COR-L47 (cell line): Measurements from ENCODE around the gene ARHGAP22.

Experiments used
- DNase-seq: peaks from one replicate; lab custom pipeline; 2025; lab: John Stamatoyannopoulos, UW

Gene ARHGAP22

DNA sequence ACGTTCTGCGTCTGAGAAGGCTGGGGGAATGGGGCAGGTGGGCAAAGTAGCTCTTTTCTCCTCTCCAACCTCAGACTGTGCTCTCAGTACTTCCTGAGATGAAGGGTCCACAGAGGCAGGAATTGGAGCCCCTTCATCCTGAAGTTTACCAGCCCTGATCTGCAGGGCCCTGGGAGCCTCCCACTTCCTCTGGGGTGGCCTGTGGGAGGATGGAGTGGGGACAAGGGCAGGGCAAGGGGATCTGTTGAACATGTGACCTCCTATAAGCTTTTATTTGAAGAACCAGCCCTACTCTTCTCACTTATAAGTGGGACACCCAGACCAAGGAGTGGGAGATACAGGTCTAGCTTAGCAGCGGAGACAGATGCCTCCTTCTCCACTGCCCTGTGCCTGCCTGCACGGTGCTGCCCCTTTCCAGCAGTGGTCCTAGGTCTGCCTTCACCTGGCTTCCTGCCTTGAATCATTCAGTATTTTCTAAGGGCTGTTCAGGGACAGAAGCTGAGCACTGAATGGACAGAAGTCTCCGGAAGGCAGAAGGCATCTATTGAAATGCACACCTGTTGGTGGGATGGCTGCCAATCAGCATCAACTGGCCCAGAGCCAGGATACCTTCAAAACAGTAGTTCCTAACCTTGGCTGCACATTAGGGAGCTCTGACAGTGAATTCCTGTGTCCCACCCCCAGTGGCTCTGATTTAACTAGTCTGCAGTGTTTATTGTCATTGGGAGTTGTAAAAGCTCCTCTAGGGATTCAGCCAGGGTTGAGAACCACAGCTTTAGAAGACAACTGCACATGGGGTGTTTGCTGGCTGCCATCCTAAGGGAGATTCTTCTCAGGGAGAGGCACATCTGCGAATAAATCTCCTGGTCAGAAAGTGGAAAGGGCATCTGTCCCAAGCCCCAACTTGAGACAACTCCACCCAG is 2.7 kb upstream of the ARHGAP22 start:
- peak; percentile 26 for DNase-seq

DNA sequence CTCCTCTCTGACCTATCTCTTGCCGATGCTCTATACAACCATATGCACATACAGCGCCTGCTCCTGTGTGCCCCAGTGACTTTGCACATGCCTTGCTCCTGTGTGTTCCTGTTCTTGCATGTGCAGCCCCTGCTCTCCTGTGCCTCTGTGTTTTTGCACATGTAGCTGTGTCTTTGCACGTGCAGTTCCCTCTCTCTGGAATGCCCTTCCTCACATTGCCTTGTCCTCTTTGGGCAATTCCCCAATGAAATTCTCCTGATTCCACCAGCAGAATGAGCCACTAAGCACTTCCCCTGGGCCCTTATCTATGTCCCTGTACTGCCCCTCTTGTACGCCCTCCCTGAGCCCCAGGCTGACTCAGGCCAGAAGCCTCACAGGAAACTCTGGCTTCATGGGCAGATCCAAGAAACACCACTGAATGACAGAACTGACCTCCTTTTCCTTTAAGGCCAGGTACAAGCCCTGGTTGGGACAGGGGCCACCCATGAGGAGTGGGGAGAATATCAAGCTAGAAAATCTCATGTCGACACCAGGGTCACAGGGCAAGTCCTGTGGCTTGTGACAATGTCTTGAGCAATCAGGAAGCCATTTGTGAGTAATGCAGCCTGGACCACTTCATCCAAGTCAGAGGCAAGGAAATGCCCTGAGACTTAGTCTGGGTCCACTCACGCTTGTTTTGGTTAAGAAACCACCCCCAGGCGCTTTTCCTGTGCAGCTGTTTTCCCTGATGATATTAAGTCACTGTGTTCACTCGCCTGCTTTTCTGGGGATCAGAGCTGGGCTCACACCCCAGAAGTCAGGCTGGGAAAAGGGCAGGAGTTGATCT is 1.9 kb upstream of the ARHGAP22 start:
- no peak for DNase-seq

DNA sequence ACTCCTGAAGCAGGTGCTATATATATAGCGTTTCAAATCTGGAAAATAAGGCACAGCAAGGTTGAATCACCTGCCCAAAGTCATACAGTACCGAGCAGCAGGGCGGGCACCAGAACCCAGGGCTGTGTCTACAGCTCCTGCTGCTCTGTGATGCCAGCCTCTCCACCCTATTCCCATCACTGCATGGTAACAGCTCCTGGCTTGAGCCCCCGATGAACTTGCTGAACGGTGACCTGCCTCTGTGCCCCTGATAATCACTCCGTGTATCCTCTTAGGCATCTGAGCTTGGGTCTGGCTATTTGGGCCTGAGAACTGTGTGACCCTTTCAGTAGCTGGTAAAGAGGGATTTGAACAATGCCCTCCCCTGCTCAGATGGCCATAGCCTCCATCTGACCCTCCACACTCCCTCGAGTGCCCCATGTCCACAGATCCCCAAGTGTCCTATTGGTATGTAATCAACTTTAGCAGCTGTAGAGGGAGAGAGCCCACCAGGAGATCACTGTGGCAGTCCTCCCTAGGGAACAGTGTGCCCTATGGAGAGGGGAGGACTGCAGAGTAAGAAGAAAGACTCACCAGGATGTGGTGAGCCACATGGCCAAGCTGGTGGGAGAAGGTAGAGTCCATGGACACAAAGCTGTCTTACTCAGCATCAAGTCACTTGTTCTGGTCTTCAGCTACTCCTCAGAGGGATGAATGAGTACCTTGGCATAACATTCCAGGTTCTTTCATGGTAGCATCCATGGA is 1.1 kb upstream of the ARHGAP22 start:
- DNase-seq: no peak

DNA sequence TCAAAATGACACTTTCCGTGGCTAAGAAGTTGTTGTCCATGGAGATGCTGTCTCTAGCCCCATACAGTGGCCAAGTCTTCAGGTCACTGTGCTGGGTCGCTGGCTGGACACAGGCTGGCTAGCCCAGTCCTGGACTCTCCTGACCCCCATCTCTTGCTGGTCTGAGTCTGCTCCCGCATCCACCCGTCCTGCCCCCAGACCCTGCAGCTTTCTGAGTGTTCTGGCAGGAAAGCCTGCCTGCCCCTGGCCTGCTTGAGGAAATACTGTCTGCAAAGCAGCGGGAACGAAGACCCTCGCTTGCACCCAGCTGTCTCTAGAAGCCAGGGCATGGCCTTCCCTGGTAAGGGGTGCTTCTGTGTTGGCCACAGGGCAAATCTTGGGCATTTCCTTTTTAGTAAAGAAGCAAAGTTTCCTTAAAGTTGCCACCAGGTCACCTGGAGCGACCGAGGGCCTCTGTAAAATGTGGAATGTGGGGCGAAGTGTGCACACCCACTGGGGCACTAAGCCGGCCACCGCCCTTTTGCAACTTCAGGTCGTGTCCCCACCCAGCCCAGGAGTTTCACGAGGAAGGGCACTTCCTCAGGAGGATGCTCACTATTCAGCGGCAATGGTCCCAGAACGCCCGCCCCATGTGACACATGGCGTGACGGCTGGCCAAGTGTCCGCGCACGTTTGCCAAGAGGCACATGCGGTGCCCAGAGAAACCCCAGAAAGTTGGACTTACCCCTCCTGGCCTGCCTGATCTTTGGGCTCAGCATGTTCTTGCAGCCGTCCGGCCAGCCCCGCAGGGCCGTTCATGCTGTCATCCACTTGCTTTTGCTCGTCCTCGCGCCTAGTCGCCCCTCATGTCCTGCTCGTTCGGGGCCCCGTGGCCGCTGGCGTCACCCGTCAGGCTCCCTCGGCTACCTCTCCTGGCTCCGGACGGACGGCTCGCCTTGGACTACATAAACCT is 558 bp downstream of the ARHGAP22 start:
- no peak for DNase-seq

DNA sequence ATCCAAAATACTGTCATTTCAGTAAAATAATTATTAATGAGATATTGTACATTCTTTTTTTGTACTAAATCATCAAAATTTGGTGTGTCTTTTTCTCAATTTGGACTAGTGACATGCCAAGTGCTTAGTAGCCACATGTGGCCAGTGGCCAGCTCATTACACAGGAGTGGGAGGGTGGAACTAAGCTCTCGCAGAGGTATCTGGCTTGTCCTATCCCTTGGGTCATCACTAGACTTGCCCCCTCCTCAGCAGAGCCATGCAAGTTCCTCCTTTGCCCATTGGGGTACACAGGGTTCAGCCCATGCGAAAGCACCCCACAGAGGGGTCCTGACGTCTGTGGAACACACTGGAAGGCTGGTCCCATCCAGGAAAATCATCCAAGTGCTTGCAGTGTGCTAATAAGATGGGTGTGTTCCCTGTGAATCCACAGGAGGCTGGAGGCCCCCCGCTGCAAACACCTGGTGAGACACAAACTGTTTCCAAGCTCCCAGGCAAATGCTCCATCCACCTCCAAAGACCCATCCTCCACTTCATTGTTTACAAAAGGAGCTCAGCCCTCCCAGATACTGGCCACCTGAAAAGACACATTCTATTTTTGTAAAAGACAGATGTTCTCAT is 1.3 kb downstream of the ARHGAP22 start:
- peak; percentile 78 for DNase-seq

DNA sequence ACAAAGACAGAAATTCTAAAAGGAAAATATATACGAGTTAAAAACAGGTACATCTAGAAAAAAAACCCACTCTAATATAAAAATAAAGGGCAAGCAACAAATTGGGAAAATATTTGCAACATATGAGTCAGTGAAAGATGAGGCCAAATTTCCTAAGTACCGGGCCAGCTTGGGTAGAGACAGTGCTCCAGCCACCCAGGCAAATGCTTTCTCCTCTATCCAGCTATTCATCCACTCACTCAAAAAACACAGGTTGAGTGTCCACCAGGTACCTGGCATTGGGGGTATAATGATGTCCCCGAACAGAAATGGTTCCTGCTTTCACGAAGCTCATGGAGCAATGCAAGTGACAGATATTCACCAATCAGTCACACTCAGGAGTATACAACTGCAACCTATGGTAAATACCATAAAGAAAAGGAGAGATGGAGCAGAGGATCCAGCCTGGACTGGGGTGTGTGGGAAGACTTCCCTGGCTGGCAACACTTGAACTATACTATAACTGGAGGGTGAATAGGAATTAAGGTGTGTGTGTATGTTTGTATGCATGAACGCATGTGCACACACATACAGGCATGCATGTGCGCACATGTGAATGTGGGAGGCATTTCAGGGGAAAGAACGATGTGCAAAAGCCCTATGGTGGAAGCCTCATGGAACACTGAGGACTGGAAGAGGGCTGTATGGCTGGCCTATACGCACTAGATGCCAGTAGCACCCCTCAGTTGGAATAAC is 2.3 kb downstream of the ARHGAP22 start:
- no peak for DNase-seq

DNA sequence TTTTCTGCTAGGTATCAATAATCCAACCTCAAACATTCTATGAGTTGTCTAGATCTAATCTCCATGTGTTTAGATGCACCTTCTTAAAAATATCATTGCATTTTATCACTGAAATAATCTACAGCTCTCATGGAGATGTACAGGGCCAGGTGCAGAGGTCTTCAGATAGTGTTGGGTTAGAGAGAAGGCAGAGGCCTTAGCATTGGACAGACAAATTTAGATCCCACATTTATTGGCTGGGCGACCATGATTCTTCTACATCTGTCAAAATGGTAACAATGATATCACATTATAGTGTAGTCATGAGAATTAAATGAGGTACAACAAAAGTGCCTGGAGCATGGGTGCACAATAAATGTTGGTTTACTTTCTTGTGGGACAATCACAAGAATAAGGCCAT is 3.1 kb downstream of the ARHGAP22 start:
- DNase-seq: no peak

DNA sequence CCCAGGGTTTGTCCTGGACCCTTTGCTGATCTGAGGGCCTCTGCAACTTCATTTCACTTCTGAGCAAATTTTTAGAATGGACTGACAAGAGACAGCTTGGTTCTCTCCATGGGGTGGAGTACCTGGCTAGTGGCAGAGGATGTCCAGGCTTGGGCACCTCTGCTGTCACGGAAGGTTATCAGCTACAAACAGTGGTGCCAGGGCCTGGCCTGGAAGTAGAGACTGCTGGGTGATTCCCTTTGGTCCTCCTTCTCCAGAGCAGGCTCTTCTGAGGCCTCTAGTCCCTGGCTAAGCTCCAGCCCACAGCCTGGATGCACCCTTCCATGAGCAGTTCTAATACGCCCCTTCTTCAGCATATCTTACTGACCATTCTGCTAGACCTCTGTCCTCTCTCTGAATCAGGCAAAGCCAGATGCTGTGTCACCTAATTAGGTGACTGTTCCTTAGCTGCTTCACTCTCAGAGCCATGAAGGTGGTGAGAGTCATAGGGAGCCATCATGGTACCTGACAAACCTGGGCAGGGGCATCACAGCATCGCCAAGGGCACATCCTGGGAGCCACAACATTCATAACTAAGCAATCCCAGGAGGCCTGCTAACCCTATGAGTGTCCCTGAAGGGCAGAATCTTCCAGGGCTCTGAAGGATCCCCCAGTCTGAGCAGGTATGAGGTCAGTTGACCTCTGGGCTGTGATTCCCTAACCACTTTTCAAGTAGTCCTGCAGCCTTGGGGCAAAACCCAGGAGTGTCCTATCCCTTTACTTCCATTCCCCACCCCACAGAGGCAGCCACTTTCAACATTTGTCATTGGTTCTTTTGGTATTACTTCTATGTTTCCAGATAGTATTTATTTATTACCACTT is 4.0 kb downstream of the ARHGAP22 start:
- no peak for DNase-seq

DNA sequence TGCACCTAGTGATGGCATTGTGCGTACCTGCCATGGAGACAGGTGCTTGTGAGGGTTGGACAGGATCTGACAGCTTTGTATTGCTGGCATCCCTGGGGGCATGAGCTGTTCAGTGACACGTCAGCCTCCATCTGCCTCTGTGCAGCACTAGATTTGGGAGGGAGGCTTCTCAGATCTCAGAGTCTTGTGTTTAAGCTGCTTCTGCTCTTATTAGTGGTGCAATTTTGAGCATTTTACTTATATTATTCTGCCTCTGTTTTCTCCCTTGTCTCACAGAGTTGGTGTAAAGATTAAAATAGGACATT is 5.1 kb downstream of the ARHGAP22 start:
- no peak for DNase-seq

DNA sequence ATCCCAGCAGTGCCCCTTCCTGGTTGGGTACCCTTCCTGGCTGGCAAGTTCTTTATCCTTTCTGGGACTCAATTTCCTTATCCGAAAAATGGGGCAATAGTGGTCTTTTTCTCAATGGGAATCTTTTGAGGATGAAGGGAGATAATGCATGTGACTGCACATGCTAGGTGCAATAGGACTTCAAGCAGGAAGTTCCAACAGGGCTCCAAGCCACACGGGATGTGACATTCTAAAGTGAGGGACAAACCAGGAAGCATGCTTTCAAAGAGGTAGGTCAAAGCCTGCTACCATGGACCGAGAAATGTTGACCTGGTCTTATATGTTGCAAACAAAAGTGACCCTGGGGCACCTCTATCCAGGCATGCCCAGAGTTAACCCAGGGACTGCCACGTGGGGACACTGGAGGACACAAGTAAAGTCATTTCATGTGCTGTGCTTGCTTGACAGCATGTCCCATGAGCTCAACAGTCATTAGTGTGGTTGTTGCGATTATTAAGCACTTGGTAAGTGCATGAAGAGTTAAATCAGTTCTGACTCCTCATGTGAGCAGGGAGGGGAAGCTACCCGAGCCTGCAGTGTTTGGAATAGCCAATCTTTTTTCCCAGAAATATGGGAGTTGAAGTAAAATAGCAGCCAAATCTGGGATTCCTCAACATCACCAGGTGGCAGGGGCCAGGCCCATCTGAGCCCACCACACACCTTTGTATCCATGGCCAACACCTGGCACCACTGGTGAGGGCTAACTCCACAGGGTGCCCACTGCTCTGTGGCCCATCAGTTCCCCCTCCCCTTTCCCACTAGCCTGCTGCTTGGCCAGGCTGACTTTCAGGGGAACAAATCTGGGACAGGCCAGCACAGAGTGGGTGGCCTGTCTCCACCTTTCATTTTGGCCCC is 5.7 kb downstream of the ARHGAP22 start:
- no peak for DNase-seq

DNA sequence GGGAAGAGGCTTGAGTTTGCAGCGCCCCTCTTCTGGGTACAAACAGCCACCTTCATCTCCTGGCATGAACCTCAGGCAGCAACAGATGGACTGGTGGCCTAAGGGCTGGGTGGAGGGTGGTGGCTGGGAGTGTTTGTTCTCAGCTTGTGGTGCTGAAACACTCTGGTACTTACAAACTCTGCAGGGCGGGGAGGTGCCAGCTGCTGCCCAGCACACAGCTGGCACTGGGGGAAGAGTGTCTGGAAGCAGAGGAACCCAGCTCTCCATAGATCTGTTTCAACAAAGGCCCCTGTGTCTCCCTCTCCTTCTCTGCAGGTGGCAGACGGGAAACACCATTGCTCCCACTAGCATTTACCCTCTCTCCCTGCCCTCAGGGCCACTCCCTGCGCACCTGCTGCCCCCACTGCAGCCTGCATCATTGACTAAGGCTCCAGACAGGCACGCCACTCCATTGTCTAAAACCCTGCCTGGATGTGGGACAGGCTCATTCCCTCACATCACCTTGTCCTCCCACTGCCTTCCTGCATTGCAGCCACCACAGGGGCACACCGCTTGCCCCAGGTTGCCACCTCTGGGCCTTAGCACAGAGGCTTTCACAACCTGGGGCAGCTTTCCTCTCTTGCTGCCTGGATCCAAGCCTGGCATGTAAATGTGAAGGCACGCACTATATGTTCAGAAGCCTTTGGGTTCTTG is 6.5 kb downstream of the ARHGAP22 start:
- DNase-seq: peak; percentile 74

DNA sequence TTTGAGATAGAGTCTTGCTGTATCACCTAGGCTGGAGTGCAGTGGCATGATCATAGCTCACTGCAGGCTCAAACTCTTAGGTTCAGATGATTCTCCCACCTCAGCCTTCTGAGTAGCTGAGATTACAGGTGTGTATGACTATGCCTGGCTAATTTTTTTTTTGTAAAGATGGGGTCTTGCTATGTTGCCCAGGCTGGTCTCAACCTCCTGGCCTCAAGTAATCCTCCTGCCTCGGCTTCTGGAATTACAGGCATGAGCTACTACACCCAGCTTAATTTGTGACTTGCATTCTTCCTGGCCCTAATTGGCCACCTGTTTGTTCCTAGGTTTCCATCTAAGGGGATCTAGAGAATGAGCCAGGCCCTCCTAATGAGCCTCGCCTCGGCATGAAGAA is 9.3 kb downstream of the ARHGAP22 start:
- DNase-seq: no peak

DNA sequence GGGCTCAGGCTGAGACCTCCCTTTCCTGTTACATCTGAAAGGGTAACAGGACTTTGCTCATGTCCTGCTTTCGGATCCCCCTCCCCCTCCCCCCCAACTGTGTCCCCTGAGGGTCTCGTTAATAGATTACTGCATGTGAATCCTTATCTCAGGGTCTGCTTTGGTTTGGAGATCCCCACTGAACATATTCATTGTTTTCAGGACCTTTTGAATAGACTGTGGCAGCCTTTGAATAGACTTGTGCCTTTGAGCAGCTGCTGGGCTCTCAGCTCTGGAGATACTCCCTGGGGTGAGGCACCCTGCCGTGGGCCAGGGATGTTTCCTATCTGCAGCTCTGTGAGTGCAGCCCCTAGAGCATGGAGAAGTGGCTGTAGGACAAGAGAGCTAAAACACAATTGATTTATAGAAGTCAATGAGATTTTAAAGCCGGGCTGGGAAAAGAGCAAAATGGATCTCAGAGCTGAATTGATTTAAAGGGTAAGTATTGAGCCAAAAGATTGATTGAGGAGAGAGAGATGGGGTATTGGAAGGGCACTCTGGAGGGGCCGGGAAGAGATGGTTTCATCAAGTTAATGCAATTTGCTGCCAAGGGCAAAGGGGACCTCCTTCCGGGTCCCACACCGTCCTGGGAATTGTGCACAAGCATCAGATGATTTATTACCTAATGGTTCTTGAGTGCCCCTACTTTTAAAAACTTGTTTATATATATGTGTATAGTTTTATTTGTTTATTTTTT is 9.9 kb downstream of the ARHGAP22 start:
- peak; percentile 56 for DNase-seq

DNA sequence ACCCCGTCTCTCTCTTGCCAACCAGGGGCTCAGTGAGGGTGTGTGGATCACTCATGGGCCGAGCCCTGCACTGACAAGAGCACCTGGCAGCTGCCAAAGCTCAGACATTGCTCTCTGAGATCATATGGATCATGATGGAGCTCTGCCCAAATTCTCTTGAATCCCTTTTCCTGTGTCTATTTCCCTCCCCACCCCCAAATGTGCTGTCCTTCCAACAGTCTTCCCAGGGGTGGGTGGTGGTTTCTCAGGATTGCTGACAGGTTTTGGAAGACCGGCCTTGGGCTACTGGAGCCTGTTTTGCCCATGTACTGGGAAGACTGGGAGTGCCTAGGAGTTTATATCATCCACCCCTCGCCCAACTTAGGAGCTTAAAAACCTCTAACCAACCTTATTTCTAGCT is 10.5 kb downstream of the ARHGAP22 start:
- DNase-seq: no peak

DNA sequence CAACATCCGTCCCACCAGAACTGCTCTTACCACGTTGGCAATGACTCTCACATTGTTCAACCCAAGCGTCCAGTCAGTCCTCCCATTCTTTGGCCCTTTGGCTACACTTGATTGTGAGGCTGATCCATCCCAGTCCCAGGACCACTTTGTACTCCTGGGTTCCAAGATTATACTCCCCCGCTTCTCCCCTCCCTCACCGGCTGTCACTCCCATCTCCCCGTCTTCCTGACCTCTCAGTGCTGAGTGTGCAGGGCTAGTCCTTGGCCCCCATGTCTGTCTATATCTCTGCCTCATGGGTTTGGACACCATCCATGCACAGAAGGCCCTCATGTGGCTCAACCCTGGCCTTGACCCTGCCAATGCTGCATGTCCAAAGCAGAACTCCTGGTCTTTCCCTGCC is 12.5 kb downstream of the ARHGAP22 start:
- DNase-seq: no peak

DNA sequence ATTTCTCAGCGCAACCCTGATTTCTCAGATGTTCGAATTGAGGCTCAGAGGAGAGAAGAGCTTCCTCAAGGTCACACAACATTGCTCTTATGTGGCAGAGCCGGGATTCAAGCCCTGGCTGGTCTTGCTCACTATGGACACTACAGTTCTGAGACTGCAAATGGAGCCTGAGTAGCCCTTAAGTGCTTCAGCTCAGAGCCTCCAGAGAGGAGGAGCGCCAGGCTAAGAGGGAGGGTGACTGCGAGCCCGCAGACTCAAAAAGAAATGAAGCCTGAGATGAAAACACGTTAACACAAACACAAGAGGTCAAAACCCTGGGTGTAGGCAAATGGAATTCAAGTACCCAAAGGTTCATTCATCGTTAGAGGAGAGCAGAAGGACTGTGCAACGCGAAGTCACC is 13.9 kb downstream of the ARHGAP22 start:
- DNase-seq: no peak

DNA sequence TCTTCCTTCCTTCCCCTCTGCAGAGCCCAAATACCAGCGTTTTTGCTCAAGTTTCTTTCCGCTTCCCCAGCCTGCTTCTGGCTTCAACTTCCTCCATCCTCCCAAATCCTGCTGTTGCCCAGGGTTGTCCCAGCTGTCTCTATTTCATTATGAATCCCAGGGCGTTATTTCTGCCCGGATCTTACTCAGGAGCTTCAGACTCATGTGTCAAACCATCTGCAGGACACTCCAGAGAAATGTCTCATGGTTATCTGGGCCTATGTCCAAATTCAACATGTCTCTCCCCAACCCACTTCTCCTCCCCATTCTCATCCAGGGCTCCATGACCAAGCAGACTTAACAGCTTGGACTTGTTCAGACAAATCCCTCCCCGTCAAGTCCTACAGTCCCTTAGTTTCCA is 15.6 kb downstream of the ARHGAP22 start:
- DNase-seq: no peak
